Epithelial cell of prostate (primary cell): ENCODE data around the gene CELA3B.
A peak's percentile ranks its signal among the peaks of the same experiment; 100 is the strongest.
"Not testable (repeated sequence)": the region's sequence is repeated elsewhere in the genome, so short reads cannot be mapped to it uniquely, and the experiment has no call there.

Source experiments
- DNase-seq: peaks from one replicate; pipeline ENCODE4 v3.0.0-alpha.2; 2011; ENCODE audit warnings: low read depth, low spot score
- H3K27ac ChIP-seq: fragments of 450-650 bp; 2 replicates; pipeline ENCODE4 v1.5.1; 2017; ENCODE audit warnings: mild to moderate bottlenecking

CELA3B gene

DNA sequence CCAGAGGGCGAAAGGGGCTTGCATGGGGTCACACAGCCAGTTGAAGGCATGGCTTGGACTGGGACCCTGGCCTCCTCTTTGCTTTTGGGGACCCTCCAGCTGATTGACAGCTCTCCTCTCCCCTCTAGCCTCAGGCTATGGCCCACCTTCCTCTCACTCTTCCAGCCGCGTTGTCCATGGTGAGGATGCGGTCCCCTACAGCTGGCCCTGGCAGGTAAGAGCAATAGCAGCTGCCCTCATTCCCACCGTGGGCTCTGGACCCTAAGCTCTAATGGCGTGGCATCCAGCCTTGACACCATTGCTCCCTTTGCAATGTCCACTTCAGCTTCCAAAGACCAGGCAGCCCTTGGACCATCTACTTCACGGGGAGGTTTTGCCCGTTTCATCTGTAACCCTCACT, 26.1 kb downstream of the CELA3B start:
- not testable (repeated sequence) for H3K27ac ChIP-seq, DNase-seq

DNA sequence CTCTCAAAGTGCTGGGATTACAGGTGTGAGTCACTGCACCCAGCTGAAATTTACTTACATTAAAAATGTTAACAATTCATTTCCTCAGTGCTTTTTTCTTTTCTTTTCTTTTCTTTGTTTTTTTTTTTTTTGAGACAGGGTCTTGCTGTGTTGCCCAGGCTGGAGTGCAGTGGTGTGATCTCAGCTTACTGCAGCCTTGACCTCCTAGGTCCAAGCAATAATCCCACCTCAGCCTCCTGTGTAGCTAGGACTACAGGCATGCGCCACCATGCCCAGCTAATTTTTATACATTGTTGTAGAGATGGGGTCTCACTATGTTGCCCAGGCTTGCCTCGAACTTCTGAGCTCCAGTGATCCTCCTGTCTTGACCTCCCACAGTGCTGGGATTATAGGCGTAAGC, 27.1 kb downstream of the CELA3B start:
- H3K27ac ChIP-seq, DNase-seq: not testable (repeated sequence)

GRCh38 chr1:22005261-22006149, 28.7 kb downstream of the CELA3B start:
- not testable (repeated sequence) for DNase-seq, H3K27ac ChIP-seq

- not testable (repeated sequence) for DNase-seq
Observed at GRCh38 chr1:22006736-22007135, 29.9 kb downstream of the CELA3B start.

GRCh38 chr1:22007262-22007661, 30.4 kb downstream of the CELA3B start:
- not testable (repeated sequence) for H3K27ac ChIP-seq, DNase-seq

More at GRCh38 chr1:22006736-22007135, 29.9 kb downstream of the CELA3B start:
- H3K27ac ChIP-seq = not testable (repeated sequence)

DNA sequence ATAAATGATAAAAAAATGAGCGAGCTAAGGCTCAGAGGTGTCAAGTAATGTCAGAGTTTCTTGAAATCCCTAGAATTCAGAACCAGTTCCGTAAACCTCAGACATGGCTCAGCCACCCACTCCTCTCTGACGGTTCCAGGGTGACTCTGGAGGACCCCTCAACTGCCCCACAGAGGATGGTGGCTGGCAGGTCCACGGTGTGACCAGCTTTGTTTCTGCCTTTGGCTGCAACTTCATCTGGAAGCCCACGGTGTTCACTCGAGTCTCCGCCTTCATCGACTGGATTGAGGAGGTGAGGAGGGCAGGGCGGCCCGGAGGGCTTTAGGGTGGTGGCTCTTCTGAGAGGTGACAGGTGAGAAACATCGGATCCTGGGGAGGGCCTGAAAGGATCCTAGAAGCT, 32.7 kb downstream of the CELA3B start:
- not testable (repeated sequence) for DNase-seq, H3K27ac ChIP-seq

DNA sequence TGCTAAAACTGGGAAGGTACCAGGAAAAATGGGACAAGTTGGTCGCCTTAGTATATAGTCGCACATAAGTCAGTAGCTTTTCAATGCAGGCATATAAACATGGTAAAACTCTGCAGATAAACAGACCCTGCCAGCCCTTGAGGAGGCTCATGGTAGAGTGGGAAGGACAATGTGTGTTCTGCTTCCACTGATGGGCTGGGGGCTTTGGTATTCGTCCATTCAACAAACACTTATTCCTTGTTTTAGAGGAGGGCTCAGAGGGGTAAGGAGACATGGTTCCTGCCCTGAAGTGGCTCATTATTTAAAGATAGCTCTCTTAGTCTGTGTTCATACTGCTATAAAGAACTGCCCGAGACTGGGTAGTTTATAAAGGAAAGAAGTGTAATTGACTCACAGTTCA, 35.9 kb downstream of the CELA3B start:
- not testable (repeated sequence) for DNase-seq

DNA sequence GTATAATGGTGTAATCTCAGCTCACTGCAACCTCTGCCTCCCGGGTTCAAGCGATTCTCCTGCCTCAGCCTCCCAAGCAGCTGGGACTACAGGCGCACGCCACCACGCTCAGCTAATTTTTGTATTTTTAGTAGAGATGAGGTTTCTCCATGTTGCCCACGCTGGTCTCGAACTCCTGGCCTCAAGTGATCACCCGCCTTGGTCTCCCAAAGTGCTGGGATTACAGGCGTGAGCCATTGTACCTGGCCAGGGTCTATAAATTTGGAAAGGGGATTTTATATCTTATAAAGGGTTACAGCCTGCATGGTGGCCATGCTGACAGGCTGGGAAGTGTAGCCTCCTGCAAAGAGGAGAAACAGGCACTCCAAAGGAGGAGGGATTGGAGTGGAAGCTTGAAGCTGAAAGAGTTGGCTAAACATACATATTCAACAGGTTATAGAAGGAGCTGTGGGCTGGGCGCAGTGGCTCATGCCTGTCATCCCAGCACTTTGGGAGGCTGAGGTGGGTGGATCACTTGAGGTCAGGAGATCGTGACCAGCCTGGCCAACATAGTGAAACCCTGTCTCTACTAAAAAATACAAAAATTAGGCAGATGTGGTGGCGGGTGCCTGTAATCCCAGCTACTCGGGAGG, 37.9 kb downstream of the CELA3B start:
- DNase-seq, H3K27ac ChIP-seq: not testable (repeated sequence)

More for the DNA sequence above, 35.9 kb downstream of the CELA3B start:
- not testable (repeated sequence) for H3K27ac ChIP-seq

GRCh38 chr1:22018583-22019559, 42.0 kb downstream of the CELA3B start:
- DNase-seq = peak; percentile 86
- H3K27ac ChIP-seq = peak overlapping the region; percentile 82

- no peak overlapping the region for H3K27ac ChIP-seq
- no peak for DNase-seq
Observed at GRCh38 chr1:22021061-22021460, 44.2 kb downstream of the CELA3B start.

DNA sequence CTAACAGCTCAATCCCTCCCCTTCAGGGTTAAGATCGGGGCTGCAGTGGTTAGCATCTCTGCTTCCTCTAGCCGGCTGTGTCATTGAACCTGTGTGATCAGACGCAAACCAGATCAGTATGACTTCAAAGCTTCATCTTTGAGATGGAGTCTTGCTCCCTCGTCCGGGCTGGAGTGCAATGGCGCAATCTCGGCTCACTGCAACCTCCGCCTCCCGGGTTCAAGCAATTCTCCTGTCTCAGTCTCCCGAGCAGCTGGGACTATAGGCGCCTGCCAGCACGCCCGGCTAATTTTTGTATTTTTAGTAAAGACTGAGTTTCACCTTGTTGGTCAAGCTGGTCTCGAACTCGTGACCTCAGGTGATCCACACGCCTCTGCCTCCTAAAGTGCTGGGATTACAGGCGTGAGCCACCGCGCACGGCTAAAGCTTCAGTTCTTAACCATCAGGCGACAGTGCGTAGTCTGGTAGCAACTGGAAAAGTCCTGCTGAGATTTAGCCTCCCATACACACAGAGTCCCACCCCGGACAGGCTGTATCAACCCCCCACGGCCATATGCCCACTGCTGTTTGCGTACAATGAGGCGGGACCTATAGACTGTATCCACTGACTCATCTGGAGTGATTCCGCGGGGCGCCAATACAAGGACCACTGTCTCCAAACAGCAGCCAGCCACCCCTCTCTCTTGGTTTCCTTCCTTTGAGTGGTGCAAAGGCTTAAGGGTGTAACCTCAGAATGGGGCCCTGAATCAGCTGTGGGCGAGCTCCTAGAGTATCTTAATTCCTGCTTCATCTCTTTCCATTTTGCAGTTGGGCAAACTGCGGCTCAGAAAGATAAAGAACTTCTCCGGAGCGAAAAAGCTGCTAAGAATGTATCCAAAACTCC, 47.9 kb downstream of the CELA3B start:
- DNase-seq = no peak
- peak overlapping the region; percentile 90 for H3K27ac ChIP-seq

GRCh38 chr1:22025368-22026155, 48.7 kb downstream of the CELA3B start:
- H3K27ac ChIP-seq = peak overlapping the region; percentile 90
- DNase-seq = no peak

DNA sequence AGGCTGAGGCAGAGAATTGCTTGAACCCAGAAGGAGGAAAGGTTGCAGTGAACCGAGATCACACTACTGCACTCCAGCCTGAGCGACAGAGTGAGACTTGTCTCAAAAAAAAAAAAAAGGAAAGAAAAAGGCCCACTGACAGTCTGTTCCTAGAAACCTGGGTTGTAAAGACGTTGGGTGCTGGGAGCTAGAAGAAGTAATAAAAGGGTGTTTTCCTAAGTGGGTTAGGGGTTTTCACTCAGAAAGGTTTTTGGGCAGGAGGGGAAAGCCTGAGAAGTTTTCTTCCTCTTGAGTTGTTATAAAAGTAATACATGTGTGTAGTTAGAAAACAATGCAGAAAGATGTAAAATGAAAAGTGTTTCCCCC, 50.1 kb downstream of the CELA3B start:
- no peak for DNase-seq
- H3K27ac ChIP-seq = no peak overlapping the region

GRCh38 chr1:22030057-22030456, 53.2 kb downstream of the CELA3B start:
- DNase-seq = no peak
- no peak overlapping the region for H3K27ac ChIP-seq

GRCh38 chr1:22030473-22030872, 53.7 kb downstream of the CELA3B start:
- DNase-seq = no peak
- H3K27ac ChIP-seq = no peak overlapping the region

GRCh38 chr1:22031214-22031962, 54.6 kb downstream of the CELA3B start:
- no peak overlapping the region for H3K27ac ChIP-seq
- no peak for DNase-seq

DNA sequence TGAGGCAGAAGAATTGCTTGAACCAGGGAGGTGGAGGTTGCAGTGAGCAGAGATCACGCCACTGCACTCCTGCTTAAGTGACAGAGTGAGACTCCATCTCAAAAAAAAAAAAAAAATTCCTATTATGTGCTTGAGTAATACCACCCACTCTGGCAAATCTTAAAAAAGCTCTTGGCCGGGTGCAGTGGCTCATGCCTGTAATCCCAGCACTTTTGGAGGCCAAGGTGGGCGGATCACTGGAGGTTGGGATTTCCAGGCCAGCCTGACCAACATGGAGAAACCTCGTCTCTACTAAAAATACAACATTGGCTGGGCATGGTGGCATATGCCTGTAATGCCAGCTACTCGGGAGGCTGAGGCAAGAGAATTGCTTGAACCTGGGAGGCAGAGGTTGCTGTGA, 58.0 kb downstream of the CELA3B start:
- H3K27ac ChIP-seq, DNase-seq: not testable (repeated sequence)

- DNase-seq = no peak
- H3K27ac ChIP-seq = no peak overlapping the region
Observed at GRCh38 chr1:22037520-22037919, 60.7 kb downstream of the CELA3B start.
